ENCODE results near the gene FYN.

Gene FYN

GRCh38 chr6:111631018-111631417, 242.2 kb downstream of the FYN start:
- H3K27ac ChIP-seq (ENCODE audit: low read depth, low read length): no peak overlapping the region
- no peaks in the 10 kb centered on the region for H3K27me3 ChIP-seq (ENCODE audit: control insufficient read depth, insufficient read depth, low read length)
- no peaks in the 10 kb centered on the region; the same call in 1 of the 2 replicates for H3K9me3 ChIP-seq (ENCODE audit: control insufficient read depth, insufficient read depth, low read depth, low read length)
- H3K4me1 ChIP-seq (ENCODE audit: control insufficient read depth, insufficient read depth, low read length): peaks cover 16% of the 10 kb centered on the region
- H3K36me3 ChIP-seq (ENCODE audit: control insufficient read depth, insufficient read depth, low read length): no peaks in the 10 kb centered on the region
- no peak overlapping the region for H3K9ac ChIP-seq (ENCODE audit: low read length)
- H3K4me3 ChIP-seq (ENCODE audit: low read depth, low read length): no peak overlapping the region

DNA sequence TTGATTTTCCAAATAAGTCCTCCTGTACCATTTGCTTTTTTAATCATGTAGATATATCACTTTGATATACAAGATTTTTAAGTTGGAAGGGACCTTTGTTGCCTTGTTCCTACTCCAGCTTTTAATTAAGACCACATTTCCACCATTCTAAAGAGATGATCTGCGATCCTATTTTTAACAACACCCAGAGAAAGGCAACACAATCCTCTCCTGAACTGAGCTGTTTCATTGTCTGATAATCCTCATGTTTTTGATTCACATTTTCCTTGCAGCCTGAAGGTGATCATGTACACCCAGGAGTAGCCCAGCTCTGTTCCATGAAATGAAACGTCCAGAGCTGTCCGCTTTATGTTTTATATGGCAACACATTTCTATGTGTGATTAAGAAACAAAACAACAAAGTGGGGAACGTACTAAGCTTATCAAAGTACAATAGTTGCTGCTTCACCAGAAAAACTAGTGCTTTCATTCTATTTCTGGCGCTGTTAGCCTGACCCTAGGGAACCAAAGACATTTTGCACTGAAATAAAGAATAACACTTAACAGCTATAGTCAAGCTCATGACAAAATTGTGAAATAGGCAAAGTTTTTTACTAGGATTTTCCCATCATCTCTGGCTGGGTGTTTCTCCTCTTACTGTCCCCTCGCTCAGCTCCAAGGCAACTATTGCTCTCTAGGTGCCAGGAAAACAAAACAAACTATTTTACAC, 245.0 kb downstream of the FYN start:
- Histone ChIP-seq H3K27me3 (ENCODE audit: control insufficient read depth, insufficient read depth, low read length) (no peaks in the 10 kb centered on the region), H3K4me1 (ENCODE audit: control insufficient read depth, insufficient read depth, low read length) (peaks cover 24% of the 10 kb centered on the region), H3K36me3 (ENCODE audit: control insufficient read depth, insufficient read depth, low read length) (no peaks in the 10 kb centered on the region), H3K4me3 (ENCODE audit: low read depth, low read length) (no peak overlapping the region), H3K9me3 (ENCODE audit: control insufficient read depth, insufficient read depth, low read depth, low read length) (no peaks in the 10 kb centered on the region; the same call in 1 of the 2 replicates), H3K27ac (ENCODE audit: low read depth, low read length) (no peak overlapping the region), H3K9ac (ENCODE audit: low read length) (no peak overlapping the region)

DNA sequence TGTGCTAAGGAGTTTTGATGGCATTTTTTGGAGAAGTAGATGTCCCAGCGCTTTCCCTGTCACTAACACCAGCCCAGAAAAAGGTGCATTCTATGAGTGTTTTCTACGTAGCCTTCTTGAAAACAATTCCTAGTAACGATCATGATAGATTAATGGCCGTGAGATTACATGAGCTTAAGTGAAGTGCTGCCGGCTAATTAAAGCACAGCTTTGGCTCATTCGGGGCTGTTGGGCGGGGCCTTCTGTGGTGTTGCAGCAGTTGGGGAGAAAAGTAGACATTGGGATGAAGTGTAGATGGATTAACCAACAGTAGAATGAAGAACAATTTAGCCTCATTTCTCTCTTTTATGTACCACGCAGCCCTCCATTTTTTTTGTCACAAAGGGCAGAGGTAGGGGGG, 246.8 kb downstream of the FYN start:
- Histone ChIP-seq H3K4me3 (ENCODE audit: low read depth, low read length) (no peak overlapping the region), H3K4me1 (ENCODE audit: control insufficient read depth, insufficient read depth, low read length) (peaks cover 13% of the 10 kb centered on the region), H3K9ac (ENCODE audit: low read length) (no peak overlapping the region), H3K27me3 (ENCODE audit: control insufficient read depth, insufficient read depth, low read length) (no peaks in the 10 kb centered on the region), H3K9me3 (ENCODE audit: control insufficient read depth, insufficient read depth, low read depth, low read length) (no peaks in the 10 kb centered on the region; the same call in 1 of the 2 replicates), H3K36me3 (ENCODE audit: control insufficient read depth, insufficient read depth, low read length) (no peaks in the 10 kb centered on the region), H3K27ac (ENCODE audit: low read depth, low read length) (no peak overlapping the region)

GRCh38 chr6:111625461-111626391, 247.5 kb downstream of the FYN start:
- Histone ChIP-seq H3K27ac (ENCODE audit: low read depth, low read length) (no peak overlapping the region), H3K27me3 (ENCODE audit: control insufficient read depth, insufficient read depth, low read length) (no peaks in the 10 kb centered on the region), H3K9ac (ENCODE audit: low read length) (no peak overlapping the region), H3K9me3 (ENCODE audit: control insufficient read depth, insufficient read depth, low read depth, low read length) (no peaks in the 10 kb centered on the region; the same call in 1 of the 2 replicates), H3K36me3 (ENCODE audit: control insufficient read depth, insufficient read depth, low read length) (no peaks in the 10 kb centered on the region), H3K4me1 (ENCODE audit: control insufficient read depth, insufficient read depth, low read length) (peaks cover 8% of the 10 kb centered on the region; the same call in 1 of the 2 replicates), H3K4me3 (ENCODE audit: low read depth, low read length) (no peak overlapping the region)

DNA sequence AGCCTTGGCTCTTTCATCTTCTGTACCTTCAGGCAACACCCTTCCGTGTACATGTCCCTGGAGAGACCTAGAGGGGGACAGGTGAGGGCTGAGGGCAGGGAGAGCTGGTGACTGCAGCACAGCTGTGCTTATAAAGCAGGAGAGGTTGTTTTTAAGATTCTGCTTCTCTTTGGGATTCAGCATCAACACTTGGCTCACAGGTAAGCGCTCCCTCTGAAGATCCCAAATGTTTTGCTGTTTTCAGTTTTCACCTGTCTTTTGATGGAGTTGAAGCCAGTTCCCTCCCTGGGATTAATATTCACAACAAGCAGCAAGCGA, 248.2 kb downstream of the FYN start:
- H3K9me3 ChIP-seq (ENCODE audit: control insufficient read depth, insufficient read depth, low read depth, low read length): no peaks in the 10 kb centered on the region; the same call in 1 of the 2 replicates
- H3K27me3 ChIP-seq (ENCODE audit: control insufficient read depth, insufficient read depth, low read length): no peaks in the 10 kb centered on the region
- no peak overlapping the region for H3K9ac ChIP-seq (ENCODE audit: low read length)
- no peak overlapping the region for H3K27ac ChIP-seq (ENCODE audit: low read depth, low read length)
- H3K4me1 ChIP-seq (ENCODE audit: control insufficient read depth, insufficient read depth, low read length): peaks cover 8% of the 10 kb centered on the region; the same call in 1 of the 2 replicates
- H3K4me3 ChIP-seq (ENCODE audit: low read depth, low read length): no peak overlapping the region
- no peaks in the 10 kb centered on the region for H3K36me3 ChIP-seq (ENCODE audit: control insufficient read depth, insufficient read depth, low read length)

DNA sequence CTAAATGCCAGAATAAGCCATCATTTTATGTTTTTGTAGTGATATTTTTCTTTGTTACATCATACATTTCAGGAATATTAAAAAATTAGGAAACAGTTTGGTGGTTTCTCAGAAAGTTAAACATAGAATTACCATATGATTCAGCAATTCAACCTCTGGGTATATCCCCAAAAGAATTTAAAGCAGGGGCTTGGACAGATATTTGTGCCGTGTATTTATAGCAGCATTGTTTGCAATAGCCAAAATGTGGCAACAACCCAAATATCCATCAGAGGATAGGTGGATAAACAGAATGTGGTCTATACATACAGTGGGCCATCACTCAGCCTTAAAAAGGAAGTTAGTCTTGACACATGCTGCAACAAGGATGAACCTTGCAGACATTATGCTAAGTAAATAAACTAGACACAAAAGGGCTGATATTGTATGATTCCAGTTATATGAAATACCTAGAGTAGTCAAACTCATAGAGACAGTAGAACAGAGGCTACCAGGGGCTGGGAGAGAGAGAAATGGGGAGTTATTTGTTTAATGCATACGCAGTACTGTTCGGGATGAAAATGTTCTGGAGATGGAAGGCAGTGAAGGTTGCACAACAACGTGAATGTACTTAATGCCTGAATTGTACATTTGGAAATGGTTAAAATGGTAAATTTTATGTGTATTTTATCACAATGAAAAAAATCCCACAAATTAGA, 248.7 kb downstream of the FYN start:
- Histone ChIP-seq H3K9me3 (ENCODE audit: control insufficient read depth, insufficient read depth, low read depth, low read length) (no peaks in the 10 kb centered on the region; the same call in 1 of the 2 replicates), H3K4me1 (ENCODE audit: control insufficient read depth, insufficient read depth, low read length) (peaks cover 8% of the 10 kb centered on the region; the same call in 1 of the 2 replicates), H3K27me3 (ENCODE audit: control insufficient read depth, insufficient read depth, low read length) (no peaks in the 10 kb centered on the region), H3K4me3 (ENCODE audit: low read depth, low read length) (no peak overlapping the region), H3K36me3 (ENCODE audit: control insufficient read depth, insufficient read depth, low read length) (no peaks in the 10 kb centered on the region), H3K9ac (ENCODE audit: low read length) (no peak overlapping the region), H3K27ac (ENCODE audit: low read depth, low read length) (no peak overlapping the region)

DNA sequence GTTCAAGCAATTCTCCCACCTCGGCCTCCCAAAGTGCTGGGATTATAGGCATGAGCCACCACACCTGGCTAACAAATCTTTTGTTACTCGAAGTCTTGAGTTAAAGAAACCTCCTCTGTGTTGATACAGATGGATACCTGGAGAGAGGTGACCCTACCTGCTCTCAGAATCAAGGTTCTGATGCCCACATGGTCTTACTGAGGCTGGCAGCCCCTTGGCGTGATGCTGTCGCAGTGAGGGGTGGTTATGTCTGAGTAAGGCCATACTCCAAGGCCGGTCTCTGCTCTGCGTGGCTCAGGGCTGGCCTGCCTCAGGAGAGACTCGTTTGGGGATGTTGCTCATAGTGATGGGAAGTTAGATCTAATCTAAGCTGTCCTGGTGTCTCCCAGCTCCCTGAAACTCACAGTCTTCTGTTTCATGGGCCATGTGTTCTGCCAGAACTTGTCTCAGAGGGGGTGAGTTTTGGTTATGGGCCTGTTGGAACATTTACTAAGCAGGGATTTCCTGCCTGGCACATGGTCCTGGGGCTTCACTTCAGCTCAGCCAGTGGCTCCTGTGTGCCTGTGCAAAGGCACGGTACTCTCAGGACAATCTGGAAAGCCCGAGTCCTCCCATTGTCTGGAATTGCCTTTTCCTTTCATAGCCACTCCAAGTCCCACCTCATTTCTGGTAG, 250.1 kb downstream of the FYN start:
- no peaks in the 10 kb centered on the region for H3K27me3 ChIP-seq (ENCODE audit: control insufficient read depth, insufficient read depth, low read length)
- H3K4me1 ChIP-seq (ENCODE audit: control insufficient read depth, insufficient read depth, low read length): peaks cover 8% of the 10 kb centered on the region; the same call in 1 of the 2 replicates
- H3K36me3 ChIP-seq (ENCODE audit: control insufficient read depth, insufficient read depth, low read length): no peaks in the 10 kb centered on the region
- no peak overlapping the region for H3K9ac ChIP-seq (ENCODE audit: low read length)
- H3K27ac ChIP-seq (ENCODE audit: low read depth, low read length): no peak overlapping the region
- H3K4me3 ChIP-seq (ENCODE audit: low read depth, low read length): no peak overlapping the region
- H3K9me3 ChIP-seq (ENCODE audit: control insufficient read depth, insufficient read depth, low read depth, low read length): no peaks in the 10 kb centered on the region

DNA sequence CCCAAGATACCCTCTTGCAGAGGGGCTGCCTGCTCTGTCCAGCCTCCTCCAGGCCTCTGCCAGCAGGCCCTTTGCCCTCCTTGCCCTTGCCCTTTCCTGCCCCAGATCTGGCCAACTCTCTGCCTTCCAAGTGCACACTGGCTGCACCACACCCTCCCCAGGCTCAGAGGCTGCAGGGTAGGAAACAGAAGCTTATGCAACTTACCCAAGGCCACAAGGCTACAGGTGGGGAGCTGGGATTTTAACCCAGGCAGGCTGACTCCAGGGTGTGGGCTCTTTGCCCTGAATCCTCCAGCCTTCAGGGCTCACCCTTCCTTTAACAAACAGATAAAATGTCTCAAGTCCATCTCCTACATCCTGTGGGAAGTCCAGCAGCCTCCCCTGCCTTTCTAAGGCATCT, 253.1 kb downstream of the FYN start:
- Histone ChIP-seq H3K36me3 (ENCODE audit: control insufficient read depth, insufficient read depth, low read length) (no peaks in the 10 kb centered on the region), H3K4me3 (ENCODE audit: low read depth, low read length) (no peak overlapping the region), H3K4me1 (ENCODE audit: control insufficient read depth, insufficient read depth, low read length) (no peaks in the 10 kb centered on the region), H3K27me3 (ENCODE audit: control insufficient read depth, insufficient read depth, low read length) (no peaks in the 10 kb centered on the region), H3K9me3 (ENCODE audit: control insufficient read depth, insufficient read depth, low read depth, low read length) (no peaks in the 10 kb centered on the region), H3K9ac (ENCODE audit: low read length) (no peak overlapping the region), H3K27ac (ENCODE audit: low read depth, low read length) (no peak overlapping the region)

DNA sequence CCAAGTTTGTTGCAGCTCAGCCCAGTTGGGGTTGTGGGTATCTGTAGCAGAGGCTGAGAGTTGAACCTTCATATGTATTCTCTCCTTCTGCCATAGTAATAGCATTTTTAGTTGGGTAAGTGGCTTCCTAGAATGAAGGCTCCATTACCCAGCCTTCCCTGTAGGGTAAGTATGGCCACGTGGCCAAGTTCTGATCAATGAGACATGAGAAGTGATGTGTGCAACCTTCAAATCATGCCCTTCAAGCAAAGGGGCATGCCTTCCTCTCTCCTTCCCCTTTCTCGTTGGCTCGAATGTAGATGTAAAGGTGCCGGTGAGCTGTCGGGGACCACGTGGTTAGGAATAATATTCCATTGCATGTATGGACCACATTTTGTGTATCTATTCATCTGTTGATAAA, 254.8 kb downstream of the FYN start:
- Histone ChIP-seq H3K36me3 (ENCODE audit: control insufficient read depth, insufficient read depth, low read length) (no peaks in the 10 kb centered on the region), H3K4me1 (ENCODE audit: control insufficient read depth, insufficient read depth, low read length) (peaks cover 9% of the 10 kb centered on the region; the same call in 1 of the 2 replicates), H3K27me3 (ENCODE audit: control insufficient read depth, insufficient read depth, low read length) (0 out of 2 replicates have a peak, but pooled peaks cover 3% of the 10 kb centered on the region), H3K9me3 (ENCODE audit: control insufficient read depth, insufficient read depth, low read depth, low read length) (no peaks in the 10 kb centered on the region), H3K27ac (ENCODE audit: low read depth, low read length) (no peak overlapping the region), H3K9ac (ENCODE audit: low read length) (no peak overlapping the region), H3K4me3 (ENCODE audit: low read depth, low read length) (no peak overlapping the region)

DNA sequence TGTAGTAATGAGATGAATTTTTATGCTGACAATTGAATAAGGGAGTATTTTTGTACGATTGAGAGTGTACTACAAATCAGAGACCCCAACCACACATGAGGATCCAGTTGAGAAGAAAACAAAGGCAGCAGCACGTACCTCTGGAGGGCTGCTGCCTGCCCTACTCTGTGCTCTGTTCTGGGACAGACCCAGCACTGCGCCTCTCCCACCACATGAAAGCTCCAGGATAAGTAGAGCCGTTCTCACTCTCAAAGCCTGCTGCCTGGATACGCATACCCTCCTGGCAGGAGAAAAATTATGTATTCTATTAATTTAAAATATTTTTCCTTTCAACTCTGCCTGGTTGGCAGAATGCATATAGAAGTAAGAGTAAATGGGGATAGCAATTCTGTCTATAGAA, 256.1 kb downstream of the FYN start:
- Histone ChIP-seq H3K4me1 (ENCODE audit: control insufficient read depth, insufficient read depth, low read length) (peaks cover 9% of the 10 kb centered on the region; the same call in 1 of the 2 replicates), H3K36me3 (ENCODE audit: control insufficient read depth, insufficient read depth, low read length) (no peaks in the 10 kb centered on the region)

More for the DNA sequence above, 256.1 kb downstream of the FYN start:
- Histone ChIP-seq H3K9ac (ENCODE audit: low read length) (no peak overlapping the region), H3K27ac (ENCODE audit: low read depth, low read length) (no peak overlapping the region), H3K4me3 (ENCODE audit: low read depth, low read length) (no peak overlapping the region), H3K27me3 (ENCODE audit: control insufficient read depth, insufficient read depth, low read length) (0 out of 2 replicates have a peak, but pooled peaks cover 3% of the 10 kb centered on the region), H3K9me3 (ENCODE audit: control insufficient read depth, insufficient read depth, low read depth, low read length) (peaks cover 4% of the 10 kb centered on the region; the same call in 1 of the 2 replicates)
